ENCODE data around the gene CHAF1A.

DNA sequence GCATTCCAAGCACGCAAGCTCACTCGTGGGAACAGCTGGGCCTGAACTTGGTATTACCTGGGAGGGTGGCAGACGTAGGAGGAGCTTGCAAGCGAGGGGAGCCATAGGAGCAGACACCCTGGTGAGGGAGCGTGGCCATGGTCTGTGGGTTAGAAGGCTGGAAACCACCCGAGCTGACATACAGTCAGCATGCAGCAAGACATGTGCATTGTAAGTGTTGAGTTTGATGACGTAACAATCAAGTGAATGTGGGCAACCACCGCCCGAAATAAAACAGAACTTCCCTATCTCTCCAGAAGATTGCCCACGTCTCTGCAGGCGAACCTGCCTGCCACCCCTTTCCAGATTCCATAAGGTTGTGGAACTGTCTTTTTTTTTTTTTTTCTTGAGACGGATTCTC lies 28.3 kb downstream of the CHAF1A start:
- TF ChIP-seq MAX (IDR thresholded peaks at IDR 0.05) (no peak), CEBPB (IDR thresholded peaks at IDR 0.05; ENCODE audit: low read depth, low read length) (no peak), RNF2 (IDR thresholded peaks at IDR 0.05; ENCODE audit: borderline replicate concordance, low read depth, low read length, missing control alignments, poor library complexity, severe bottlenecking) (no peak), CTCF (IDR thresholded peaks at IDR 0.05; ENCODE audit: control extremely low read depth in 1 of 3, insufficient read depth in 1 of 3, low read depth in 1 of 3, low read length in 3 of 3) (no peak), PHF8 (conservative IDR thresholded peaks at IDR 0.05; ENCODE audit: low read depth, low read length) (no peak), CREB1 (IDR thresholded peaks at IDR 0.05) (no peak), EP300 (IDR thresholded peaks at IDR 0.05; ENCODE audit: borderline replicate concordance in 1 of 2, low read depth in 2 of 2, low read length in 2 of 2) (no peak), CHD1 (IDR thresholded peaks at IDR 0.05; ENCODE audit: low read depth, low read length) (no peak), BRCA1 (IDR thresholded peaks at IDR 0.05; ENCODE audit: low read depth, low read length) (no peak), SRF (IDR thresholded peaks at IDR 0.05; ENCODE audit: low read depth, low read length) (no peak), POLR2AphosphoS5 (IDR thresholded peaks at IDR 0.05; ENCODE audit: low read depth, low read length) (no peak), POLR2A (IDR thresholded peaks at IDR 0.05; ENCODE audit: control extremely low read depth in 1 of 2, low read depth in 2 of 2, low read length in 2 of 2) (no peak), EZH2 (IDR thresholded peaks at IDR 0.05; ENCODE audit: low read depth, low read length, severe bottlenecking) (no peak)
- TF ChIP-seq, protein P1, sequence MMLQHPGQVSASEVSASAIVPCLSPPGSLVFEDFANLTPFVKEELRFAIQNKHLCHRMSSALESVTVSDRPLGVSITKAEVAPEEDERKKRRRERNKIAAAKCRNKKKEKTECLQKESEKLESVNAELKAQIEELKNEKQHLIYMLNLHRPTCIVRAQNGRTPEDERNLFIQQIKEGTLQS (IDR thresholded peaks at IDR 0.05; ENCODE audit: insufficient read depth, low read depth, low read length), result no peak
